Mesothelial cell of epicardium (in vitro differentiated cells): ENCODE results near the gene UCP3. TPM values are rescaled to one million over a fixed set of nuclear protein-coding genes. Genes with fewer than 3 reads are reported as not detected.

ENCODE experiments used
- DNase-seq, 2 experiments: peaks; one replicate each; pipeline ENCODE4 v3.0.0; 2021; ENCODE audit warnings: low spot score in 2 of 2; ENCODE audit not compliant: unreplicated experiment in 2 of 2
- H3K27ac Mint-ChIP-seq: 2 replicates; pipeline ENCODE4 v1.8.0; 2021; ENCODE audit warnings: mixed read lengths
- H3K27me3 Mint-ChIP-seq: 2 replicates; pipeline ENCODE4 v1.8.0; 2021; ENCODE audit warnings: low read depth, mixed read lengths
- H3K36me3 Mint-ChIP-seq: 2 replicates; pipeline ENCODE4 v1.8.0; 2021; ENCODE audit warnings: mixed read lengths
- H3K4me1 Mint-ChIP-seq: 2 replicates; pipeline ENCODE4 v1.8.0; 2021; ENCODE audit warnings: mixed read lengths
- H3K4me3 Mint-ChIP-seq: 2 replicates; pipeline ENCODE4 v1.8.0; 2021; ENCODE audit warnings: mild to moderate bottlenecking, moderate library complexity, mixed read lengths
- H3K9me3 Mint-ChIP-seq: 2 replicates; pipeline ENCODE4 v1.8.0; 2021; ENCODE audit warnings: mixed read lengths
- total RNA-seq: library from RNA; stranded (reverse); gene quantifications from 3 replicates; pipeline ENCODE4 v1.2.1, GENCODE V29; 2021
- TF ChIP-seq, protein P1 (sequence below): fragments of 200-600 bp; sonication (generic); IDR thresholded peaks from one replicate; pipeline ENCODE4 v1.5.0; 2021; ENCODE audit warnings: antibody characterized with exemption; ENCODE audit not compliant: unreplicated experiment

The UCP3 gene
- total RNA-seq, 1 donor from 2014 or later, result 5.8 TPM

DNA sequence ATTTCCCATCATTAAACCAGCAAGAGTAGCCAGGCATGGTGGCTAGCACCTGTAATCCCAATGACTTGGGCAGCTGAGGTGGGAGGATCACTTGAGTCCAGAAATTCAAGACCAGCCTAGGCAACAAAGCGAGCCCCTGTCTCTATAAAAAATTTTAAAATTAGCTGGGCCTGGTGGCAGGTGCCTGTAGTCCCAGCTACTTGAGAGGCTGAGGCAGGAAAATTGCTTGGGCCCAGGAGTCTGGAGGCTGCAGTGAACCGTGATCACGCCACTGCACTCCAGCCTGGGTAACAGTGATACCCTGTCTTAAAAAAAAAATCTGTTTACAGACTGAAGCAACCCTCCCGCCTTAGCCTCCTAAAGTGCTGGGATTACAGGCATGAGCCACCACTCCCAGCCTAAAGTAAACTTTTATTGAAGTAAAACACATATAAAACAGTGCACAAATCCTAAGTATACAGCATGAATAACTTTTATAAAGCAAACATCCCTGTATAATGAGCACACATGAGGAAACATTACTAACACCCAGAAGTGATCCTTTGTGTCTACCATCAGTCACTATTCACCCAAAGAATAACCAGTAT, 12.6 kb downstream of the UCP3 start:
- TF ChIP-seq, protein P1, sequence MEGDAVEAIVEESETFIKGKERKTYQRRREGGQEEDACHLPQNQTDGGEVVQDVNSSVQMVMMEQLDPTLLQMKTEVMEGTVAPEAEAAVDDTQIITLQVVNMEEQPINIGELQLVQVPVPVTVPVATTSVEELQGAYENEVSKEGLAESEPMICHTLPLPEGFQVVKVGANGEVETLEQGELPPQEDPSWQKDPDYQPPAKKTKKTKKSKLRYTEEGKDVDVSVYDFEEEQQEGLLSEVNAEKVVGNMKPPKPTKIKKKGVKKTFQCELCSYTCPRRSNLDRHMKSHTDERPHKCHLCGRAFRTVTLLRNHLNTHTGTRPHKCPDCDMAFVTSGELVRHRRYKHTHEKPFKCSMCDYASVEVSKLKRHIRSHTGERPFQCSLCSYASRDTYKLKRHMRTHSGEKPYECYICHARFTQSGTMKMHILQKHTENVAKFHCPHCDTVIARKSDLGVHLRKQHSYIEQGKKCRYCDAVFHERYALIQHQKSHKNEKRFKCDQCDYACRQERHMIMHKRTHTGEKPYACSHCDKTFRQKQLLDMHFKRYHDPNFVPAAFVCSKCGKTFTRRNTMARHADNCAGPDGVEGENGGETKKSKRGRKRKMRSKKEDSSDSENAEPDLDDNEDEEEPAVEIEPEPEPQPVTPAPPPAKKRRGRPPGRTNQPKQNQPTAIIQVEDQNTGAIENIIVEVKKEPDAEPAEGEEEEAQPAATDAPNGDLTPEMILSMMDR, result no peak
- no peaks in the 10 kb centered on the region for H3K9me3 Mint-ChIP-seq
- no peak for DNase-seq
- H3K4me3 Mint-ChIP-seq, result no peak overlapping the region
- no peaks in the 10 kb centered on the region for H3K4me1 Mint-ChIP-seq
- no peak overlapping the region for H3K27ac Mint-ChIP-seq
- peaks cover 2% of the 10 kb centered on the region for H3K36me3 Mint-ChIP-seq
- H3K27me3 Mint-ChIP-seq, result no peaks in the 10 kb centered on the region

DNA sequence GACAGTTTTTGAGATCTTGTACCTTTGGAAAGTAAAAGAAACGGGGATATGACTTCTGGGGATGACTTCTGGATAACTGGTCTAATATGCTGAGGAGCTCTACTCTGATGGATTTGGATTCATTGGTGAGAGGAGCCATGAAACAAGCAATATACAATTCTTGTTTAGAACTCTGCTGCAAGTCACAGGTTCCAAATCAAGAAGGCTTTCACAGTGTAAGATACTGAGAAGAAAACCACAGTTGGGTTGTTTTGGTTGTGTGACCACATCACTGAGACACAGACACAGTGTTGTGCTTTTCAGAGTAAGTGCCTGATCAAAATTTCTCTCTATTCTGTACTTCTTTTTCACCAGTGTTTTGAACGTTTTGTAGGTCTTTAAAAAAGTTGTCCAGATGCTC, 13.2 kb downstream of the UCP3 start:
- Mint-ChIP-seq H3K36me3 (no peaks in the 10 kb centered on the region), H3K4me3 (no peak overlapping the region), H3K27ac (no peak overlapping the region), H3K9me3 (no peaks in the 10 kb centered on the region), H3K4me1 (no peaks in the 10 kb centered on the region), H3K27me3 (no peaks in the 10 kb centered on the region)
- TF ChIP-seq, protein P1, result no peak
- DNase-seq, result no peak

DNA sequence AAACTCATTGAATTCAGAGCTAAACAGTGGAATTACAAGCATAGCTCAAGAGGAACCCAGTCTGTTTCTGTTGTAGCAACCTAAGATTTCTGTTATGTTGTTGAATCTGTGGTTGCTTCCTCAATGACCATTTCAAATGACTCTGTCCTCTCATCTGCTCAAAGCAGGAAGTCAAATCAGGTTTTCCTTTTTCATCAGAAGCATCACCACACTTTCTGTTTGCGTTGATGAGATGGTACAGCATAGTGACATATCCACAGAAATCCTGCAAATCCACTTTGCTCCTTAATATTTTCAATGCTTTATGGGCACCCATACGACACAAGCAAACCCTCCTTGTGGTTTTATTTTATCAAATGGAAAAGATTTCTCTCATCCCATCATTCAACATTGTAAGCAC, 13.6 kb downstream of the UCP3 start:
- Mint-ChIP-seq H3K36me3 (no peaks in the 10 kb centered on the region), H3K4me3 (no peak overlapping the region)

DNA sequence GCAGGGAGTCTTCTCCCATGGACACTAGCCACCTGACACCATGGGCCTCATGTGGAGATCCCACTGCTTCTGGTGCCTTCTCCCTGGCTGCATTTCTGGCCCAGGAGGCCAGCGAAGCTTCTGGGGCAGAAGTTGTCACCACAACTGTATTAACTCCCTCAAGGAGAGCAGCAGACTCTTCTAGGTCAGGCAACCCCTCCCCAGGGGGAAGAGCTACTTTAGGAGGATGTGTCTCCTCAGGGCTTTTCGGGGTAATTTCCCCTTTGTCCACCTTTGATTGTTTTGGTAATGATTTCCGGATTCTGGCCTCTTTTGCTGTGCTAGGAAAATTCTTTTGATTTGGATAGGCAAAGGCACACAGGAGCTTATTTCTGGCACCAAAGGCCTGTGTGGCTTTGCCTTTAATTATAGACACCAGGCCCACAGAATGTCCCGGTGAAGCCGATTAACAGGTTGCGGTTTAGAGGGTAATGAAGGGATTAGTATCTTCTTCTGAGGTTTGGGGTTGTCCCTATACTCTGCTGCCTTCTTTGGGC, 17.3 kb downstream of the UCP3 start:
- no peaks in the 10 kb centered on the region for H3K27me3 Mint-ChIP-seq
- TF ChIP-seq, protein P1, result no peak
- no peaks in the 10 kb centered on the region for H3K4me1 Mint-ChIP-seq
- H3K36me3 Mint-ChIP-seq, result no peaks in the 10 kb centered on the region
- no peak overlapping the region for H3K27ac Mint-ChIP-seq
- H3K9me3 Mint-ChIP-seq, result no peaks in the 10 kb centered on the region
- DNase-seq, result no peak
- H3K4me3 Mint-ChIP-seq, result no peak overlapping the region

More for the DNA sequence above, 13.6 kb downstream of the UCP3 start:
- no peak for DNase-seq
- Mint-ChIP-seq H3K27me3 (no peaks in the 10 kb centered on the region), H3K27ac (no peak overlapping the region), H3K9me3 (no peaks in the 10 kb centered on the region), H3K4me1 (no peaks in the 10 kb centered on the region)
- TF ChIP-seq, protein P1, result no peak

DNA sequence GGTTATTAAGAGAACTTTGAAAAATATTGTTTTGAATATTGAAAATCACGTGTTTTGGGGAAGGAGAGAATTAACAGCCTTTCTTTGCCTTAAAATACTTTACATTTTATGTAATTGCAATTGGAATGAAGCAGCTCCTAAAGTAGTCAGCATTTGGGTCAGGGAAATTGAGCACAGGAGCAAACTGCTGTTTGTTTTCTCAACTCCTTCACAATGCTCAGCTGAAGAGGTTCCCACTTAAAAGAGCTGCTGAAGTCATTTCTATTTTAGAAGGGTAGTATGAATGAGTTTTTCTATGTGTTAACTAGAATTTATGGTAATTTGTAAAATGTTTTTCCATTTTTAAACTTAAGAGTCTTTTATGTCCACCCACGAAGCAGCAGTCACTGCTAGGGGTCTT, 18.2 kb downstream of the UCP3 start:
- H3K27ac Mint-ChIP-seq, result no peak overlapping the region
- TF ChIP-seq, protein P1, result no peak
- no peak overlapping the region for H3K4me3 Mint-ChIP-seq
- no peaks in the 10 kb centered on the region for H3K9me3 Mint-ChIP-seq
- no peaks in the 10 kb centered on the region for H3K4me1 Mint-ChIP-seq
- DNase-seq, result no peak
- no peaks in the 10 kb centered on the region for H3K27me3 Mint-ChIP-seq
- no peaks in the 10 kb centered on the region for H3K36me3 Mint-ChIP-seq
